CD8-positive, alpha-beta memory T cell (primary cell): ENCODE results near the gene FAM219A. TPM values are rescaled to one million over a fixed set of nuclear protein-coding genes. Genes with fewer than 3 reads are reported as not detected.

Source experiments
- CTCF ChIA-PET: fragments of 350-600 bp; sonication (Branson Sonifier 250); formaldehyde crosslinking; loops from one replicate; lab custom pipeline; 2021; ENCODE audit warnings: antibody characterized with exemption; lab: Charles Lee
- POLR2A ChIA-PET: fragments of 350-600 bp; sonication (Branson Sonifier 250); formaldehyde crosslinking; loops from one replicate; lab custom pipeline; 2021; ENCODE audit warnings: antibody characterized with exemption; lab: Charles Lee
- DNase-seq, 5 donors: peaks; one replicate each; pipeline versions ENCODE4 v3.0.0 to v3.0.0-alpha.2; 2020 to 2022; ENCODE audit warnings: mixed read lengths in 1 of 5
- H3K27ac ChIP-seq: one replicate; pipeline ENCODE4 v1.7.0; 2013; ENCODE audit warnings: low read depth, mild to moderate bottlenecking, low read length, moderate library complexity
- H3K27me3 ChIP-seq: 2 replicates; pipeline ENCODE4 v1.7.0; 2013; ENCODE audit warnings: low read length, mild to moderate bottlenecking; ENCODE audit not compliant: insufficient read depth, poor library complexity, severe bottlenecking
- H3K36me3 ChIP-seq: 2 replicates; pipeline ENCODE4 v1.7.0; 2013; ENCODE audit warnings: mild to moderate bottlenecking, low read length, moderate library complexity; ENCODE audit not compliant: insufficient read depth
- H3K4me1 ChIP-seq: 2 replicates; pipeline ENCODE4 v1.7.0; 2013; ENCODE audit warnings: mild to moderate bottlenecking, low read length, moderate library complexity; ENCODE audit not compliant: insufficient read depth
- H3K4me3 ChIP-seq: 2 replicates; pipeline ENCODE4 v1.7.0; 2013; ENCODE audit warnings: mild to moderate bottlenecking, low read length
- H3K9me3 ChIP-seq: 2 replicates; pipeline ENCODE4 v1.7.0; 2013; ENCODE audit warnings: mild to moderate bottlenecking, low read length
- H3K27ac Mint-ChIP-seq, 8 donors: one replicate each; pipeline ENCODE4 v1.8.0; 2020 to 2021; ENCODE audit warnings: mixed read lengths in 8 of 8, mild to moderate bottlenecking in 6 of 8, inconsistent platforms in 3 of 8, moderate library complexity in 3 of 8
- H3K27me3 Mint-ChIP-seq, 2 donors: one replicate each; pipeline ENCODE4 v1.8.0; 2020 to 2021; ENCODE audit warnings: mixed read lengths in 2 of 2, mild to moderate bottlenecking in 1 of 2, moderate library complexity in 1 of 2
- H3K36me3 Mint-ChIP-seq, 3 donors: one replicate each; pipeline ENCODE4 v1.8.0; 2020 to 2021; ENCODE audit warnings: mixed read lengths in 3 of 3, inconsistent platforms in 1 of 3, mild to moderate bottlenecking in 1 of 3
- H3K4me1 Mint-ChIP-seq, 3 donors: one replicate each; pipeline ENCODE4 v1.8.0; 2020 to 2021; ENCODE audit warnings: mixed read lengths in 3 of 3, inconsistent platforms in 1 of 3, mild to moderate bottlenecking in 1 of 3
- H3K4me3 Mint-ChIP-seq, 7 donors: one replicate each; pipeline ENCODE4 v1.8.0; 2020 to 2021; ENCODE audit warnings: mixed read lengths in 7 of 7, mild to moderate bottlenecking in 6 of 7, moderate library complexity in 4 of 7, inconsistent platforms in 2 of 7
- H3K9me3 Mint-ChIP-seq, 5 donors: one replicate each; pipeline ENCODE4 v1.8.0; 2020 to 2022; ENCODE audit warnings: mixed read lengths in 5 of 5, mild to moderate bottlenecking in 3 of 5, moderate library complexity in 2 of 5, inconsistent platforms in 1 of 5
- polyA plus RNA-seq: library from polyadenylated mRNA; unstranded; fragments of 300-500 nt; fragmentation: Illumina TruSeq; gene quantifications from one replicate; pipeline ENCODE4 v1.2.3, GENCODE V29; 2021
- total RNA-seq, 2 experiments: library from RNA; stranded (reverse); gene quantifications; one replicate each; pipeline ENCODE4 v1.2.3, GENCODE V29; 2021

Gene FAM219A
- total and polyA plus RNA-seq, 3 experiments from 2014 or later, result 1.7 to 10.5 (median 9.4) TPM

DNA sequence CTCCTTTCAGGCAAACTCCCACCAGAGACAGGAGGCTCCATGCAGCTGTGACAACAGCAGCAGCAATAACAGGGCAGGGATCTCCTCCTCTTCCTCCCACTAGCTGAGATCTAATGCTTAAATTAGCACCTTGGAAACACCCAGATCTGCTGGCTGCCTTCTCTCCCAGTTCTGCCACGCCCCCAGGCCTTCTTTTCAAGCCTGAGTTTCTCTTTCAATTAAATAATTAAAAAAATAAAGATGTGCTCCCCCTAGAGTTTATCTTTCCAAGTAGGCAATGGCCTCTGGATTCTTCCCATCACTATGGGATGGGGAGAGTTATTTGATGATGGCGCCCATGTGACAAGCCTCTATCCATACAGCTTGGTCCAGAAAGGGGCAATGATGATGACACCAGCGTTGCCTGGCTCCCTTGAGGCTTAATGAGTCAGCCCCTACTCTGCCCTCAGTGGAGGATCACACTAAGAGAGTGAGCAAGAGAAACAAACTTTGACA lies 3.8 kb downstream of the FAM219A start:
- Mint-ChIP-seq H3K36me3 (peaks cover 0 to 13% (median 4%) of the 10 kb centered on the region in 3 donors), H3K4me1 (peaks cover 27 to 50% (median 39%) of the 10 kb centered on the region in 3 donors), H3K9me3 (no peaks in the 10 kb centered on the region), H3K27ac (no peak overlapping the region), H3K4me3 (peak overlapping the region in 1 of 7 donors; percentile 26), H3K27me3 (peaks cover 0 to 5% of the 10 kb centered on the region in 2 donors)
- Histone ChIP-seq H3K4me1 (peaks cover 20% of the 10 kb centered on the region), H3K9me3 (no peaks in the 10 kb centered on the region), H3K36me3 (no peaks in the 10 kb centered on the region), H3K27me3 (no peaks in the 10 kb centered on the region), H3K27ac (no peak overlapping the region), H3K4me3 (no peak overlapping the region)
- ChIA-PET POLR2A (no interaction called here), CTCF (interaction anchor here (0.9 to 1.2 kb wide), 3 partner anchors 51 to 137 kb away, joined by 3 to 4 read pairs (median 3); partner anchors contain the start of gene MYORG)
- DNase-seq, result no peak

DNA sequence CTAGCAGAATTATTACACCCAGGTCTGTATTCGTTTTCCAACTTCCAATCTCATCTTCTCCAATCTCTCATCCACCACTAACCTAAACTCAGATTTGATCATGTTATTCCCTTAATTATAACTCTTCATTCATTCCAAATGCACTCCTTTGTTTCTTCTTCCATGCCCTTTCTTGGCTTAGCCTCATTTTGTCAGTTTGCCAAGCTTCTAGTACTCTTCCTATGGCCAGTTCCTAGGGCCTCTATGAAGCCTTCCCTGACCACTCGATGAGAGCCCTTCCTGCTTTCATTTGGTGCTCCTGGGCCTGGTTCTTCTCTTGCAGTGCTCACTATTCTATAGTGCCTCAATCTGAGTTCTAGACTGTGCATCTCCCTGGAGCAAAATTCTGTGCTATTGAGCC lies 5.8 kb downstream of the FAM219A start:
- Mint-ChIP-seq H3K27ac (peak overlapping the region in 1 of 8 donors; percentile 35), H3K9me3 (no peaks in the 10 kb centered on the region), H3K27me3 (no peaks in the 10 kb centered on the region), H3K4me3 (no peak overlapping the region), H3K4me1 (peaks cover 19 to 37% (median 26%) of the 10 kb centered on the region in 3 donors), H3K36me3 (peaks cover 0 to 13% (median 1%) of the 10 kb centered on the region in 3 donors)
- Histone ChIP-seq H3K9me3 (no peaks in the 10 kb centered on the region), H3K36me3 (no peaks in the 10 kb centered on the region), H3K4me1 (peaks cover 14% of the 10 kb centered on the region), H3K27me3 (no peaks in the 10 kb centered on the region), H3K27ac (no peak overlapping the region), H3K4me3 (no peak overlapping the region)
- ChIA-PET CTCF (no interaction called here), POLR2A (no interaction called here)
- no peak for DNase-seq

- H3K4me1 ChIP-seq, result peaks cover 4% of the 10 kb centered on the region
- no peaks in the 10 kb centered on the region for H3K9me3 ChIP-seq
- POLR2A ChIA-PET, result no interaction called here
- no peak overlapping the region for H3K4me3 ChIP-seq
- CTCF ChIA-PET, result interaction anchor here (1.3 kb wide), 1 partner anchor 48 kb away, joined by 3 read pairs; no protein-coding TSS in a partner anchor
- Mint-ChIP-seq H3K4me3 (no peak overlapping the region), H3K27me3 (no peaks in the 10 kb centered on the region), H3K9me3 (no peaks in the 10 kb centered on the region), H3K4me1 (peaks cover 9 to 27% (median 16%) of the 10 kb centered on the region in 3 donors), H3K27ac (no peak overlapping the region), H3K36me3 (peaks cover 0 to 13% (median 1%) of the 10 kb centered on the region in 3 donors)
- DNase-seq, result no peak
- H3K36me3 ChIP-seq, result no peaks in the 10 kb centered on the region
- H3K27me3 ChIP-seq, result no peaks in the 10 kb centered on the region
- H3K27ac ChIP-seq, result no peak overlapping the region
These were observed 6.8 kb downstream of the FAM219A start for GRCh38 chr9:34451545-34451944.

GRCh38 chr9:34451135-34451534 lies 7.2 kb downstream of the FAM219A start:
- Histone ChIP-seq H3K4me3 (no peak overlapping the region), H3K4me1 (no peaks in the 10 kb centered on the region), H3K9me3 (no peaks in the 10 kb centered on the region), H3K27ac (no peak overlapping the region), H3K27me3 (no peaks in the 10 kb centered on the region), H3K36me3 (no peaks in the 10 kb centered on the region)
- Mint-ChIP-seq H3K27me3 (no peaks in the 10 kb centered on the region), H3K4me3 (no peak overlapping the region), H3K4me1 (peaks cover 6 to 23% (median 12%) of the 10 kb centered on the region in 3 donors), H3K36me3 (peaks cover 0 to 13% (median 1%) of the 10 kb centered on the region in 3 donors), H3K9me3 (no peaks in the 10 kb centered on the region), H3K27ac (no peak overlapping the region)
- CTCF ChIA-PET, result interaction anchor here (1.3 kb wide), 1 partner anchor 47 kb away, joined by 3 read pairs; no protein-coding TSS in a partner anchor
- DNase-seq, result no peak
- POLR2A ChIA-PET, result no interaction called here

- CTCF ChIA-PET, result interaction anchor here (0.7 to 1.3 kb wide), 2 partner anchors 47 to 341 kb away, joined by 3 read pairs; no protein-coding TSS in a partner anchor
These were observed 7.7 kb downstream of the FAM219A start for GRCh38 chr9:34450644-34451043.

DNA sequence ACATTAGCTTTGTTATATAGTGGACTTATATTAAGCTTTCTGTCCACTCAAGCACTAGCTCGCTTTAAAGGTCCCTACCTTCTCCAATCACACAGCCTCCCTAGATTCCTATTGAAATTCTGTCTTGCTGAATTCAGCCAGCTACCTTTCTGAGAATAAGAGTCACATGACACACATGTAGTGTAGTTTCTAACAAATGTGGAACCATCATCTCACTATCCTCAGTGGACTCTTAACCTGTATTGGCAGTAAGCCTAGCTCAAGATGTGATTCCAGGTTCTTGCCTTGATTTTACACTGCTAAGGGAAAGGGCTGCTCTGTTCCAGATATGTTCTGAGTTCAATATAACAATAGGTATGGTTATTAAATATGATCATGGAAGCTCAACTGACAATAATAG lies 11.4 kb downstream of the FAM219A start:
- Mint-ChIP-seq H3K36me3 (peaks cover 0 to 7% (median 1%) of the 10 kb centered on the region in 3 donors), H3K4me3 (no peak overlapping the region), H3K9me3 (no peaks in the 10 kb centered on the region), H3K27me3 (no peaks in the 10 kb centered on the region), H3K4me1 (peaks cover 3 to 11% (median 3%) of the 10 kb centered on the region in 3 donors), H3K27ac (no peak overlapping the region)
- Histone ChIP-seq H3K36me3 (no peaks in the 10 kb centered on the region), H3K27ac (no peak overlapping the region), H3K4me3 (no peak overlapping the region), H3K4me1 (no peaks in the 10 kb centered on the region), H3K27me3 (no peaks in the 10 kb centered on the region), H3K9me3 (no peaks in the 10 kb centered on the region)
- no peak for DNase-seq
- ChIA-PET CTCF (no interaction called here), POLR2A (no interaction called here)

More at GRCh38 chr9:34450644-34451043, 7.7 kb downstream of the FAM219A start:
- H3K4me3 ChIP-seq, result no peak overlapping the region
- no peaks in the 10 kb centered on the region for H3K9me3 Mint-ChIP-seq
- no peaks in the 10 kb centered on the region for H3K27me3 ChIP-seq
- no peaks in the 10 kb centered on the region for H3K9me3 ChIP-seq
- DNase-seq, result no peak
- H3K4me3 Mint-ChIP-seq, result no peak overlapping the region
- H3K27ac ChIP-seq, result no peak overlapping the region
- H3K4me1 Mint-ChIP-seq, result peaks cover 5 to 21% (median 11%) of the 10 kb centered on the region in 3 donors
- no peaks in the 10 kb centered on the region for H3K4me1 ChIP-seq
- POLR2A ChIA-PET, result no interaction called here
- no peak overlapping the region for H3K27ac Mint-ChIP-seq
- H3K27me3 Mint-ChIP-seq, result no peaks in the 10 kb centered on the region
- no peaks in the 10 kb centered on the region for H3K36me3 ChIP-seq
- H3K36me3 Mint-ChIP-seq, result peaks cover 0 to 13% (median 1%) of the 10 kb centered on the region in 3 donors

- Mint-ChIP-seq H3K4me3 (no peak overlapping the region), H3K4me1 (peaks cover 3 to 11% (median 4%) of the 10 kb centered on the region in 3 donors), H3K27me3 (no peaks in the 10 kb centered on the region), H3K9me3 (no peaks in the 10 kb centered on the region), H3K27ac (no peak overlapping the region), H3K36me3 (peaks cover 0 to 7% (median 1%) of the 10 kb centered on the region in 3 donors)
- DNase-seq, result no peak
- Histone ChIP-seq H3K36me3 (no peaks in the 10 kb centered on the region), H3K4me3 (no peak overlapping the region), H3K9me3 (no peaks in the 10 kb centered on the region), H3K27me3 (no peaks in the 10 kb centered on the region), H3K27ac (no peak overlapping the region), H3K4me1 (peaks cover under 1% of the 10 kb centered on the region)
- CTCF ChIA-PET, result no interaction called here
- POLR2A ChIA-PET, result interaction anchor here (0.5 kb wide), 1 partner anchor 12 kb away, joined by 3 read pairs; the partner anchor contains the start of genes DNAI1 and FAM219A
These were observed 11.9 kb downstream of the FAM219A start for GRCh38 chr9:34446468-34446891.

- POLR2A ChIA-PET, result no interaction called here
These were observed 14.4 kb downstream of the FAM219A start for GRCh38 chr9:34443976-34444375.

More at GRCh38 chr9:34443976-34444375, 14.4 kb downstream of the FAM219A start:
- Mint-ChIP-seq H3K27ac (peak overlapping the region in 2 of 8 donors; percentile 17 to 81), H3K36me3 (peaks cover 0 to 5% (median 2%) of the 10 kb centered on the region in 3 donors), H3K27me3 (no peaks in the 10 kb centered on the region), H3K4me3 (no peak overlapping the region), H3K9me3 (no peaks in the 10 kb centered on the region), H3K4me1 (peaks cover 10 to 22% (median 11%) of the 10 kb centered on the region in 3 donors)
- H3K4me1 ChIP-seq, result peaks cover 8% of the 10 kb centered on the region
- H3K27me3 ChIP-seq, result no peaks in the 10 kb centered on the region
- no peak for DNase-seq
- no peaks in the 10 kb centered on the region for H3K36me3 ChIP-seq
- CTCF ChIA-PET, result interaction anchor here (1.1 to 2.6 kb wide), 3 partner anchors 57 to 147 kb away, joined by 3 to 13 read pairs (median 3); no protein-coding TSS in a partner anchor
- H3K9me3 ChIP-seq, result no peaks in the 10 kb centered on the region
- H3K27ac ChIP-seq, result no peak overlapping the region
- H3K4me3 ChIP-seq, result no peak overlapping the region
